HG02623 (cell line): ENCODE data around the gene IRAG1.

Experiments
- ATAC-seq: cut with Tn5 transposase; IDR thresholded peaks from one replicate; pipeline ENCODE4 v1.9.1; 2021; ENCODE audit warnings: moderate library complexity; ENCODE audit not compliant: unreplicated experiment

The IRAG1 gene

DNA sequence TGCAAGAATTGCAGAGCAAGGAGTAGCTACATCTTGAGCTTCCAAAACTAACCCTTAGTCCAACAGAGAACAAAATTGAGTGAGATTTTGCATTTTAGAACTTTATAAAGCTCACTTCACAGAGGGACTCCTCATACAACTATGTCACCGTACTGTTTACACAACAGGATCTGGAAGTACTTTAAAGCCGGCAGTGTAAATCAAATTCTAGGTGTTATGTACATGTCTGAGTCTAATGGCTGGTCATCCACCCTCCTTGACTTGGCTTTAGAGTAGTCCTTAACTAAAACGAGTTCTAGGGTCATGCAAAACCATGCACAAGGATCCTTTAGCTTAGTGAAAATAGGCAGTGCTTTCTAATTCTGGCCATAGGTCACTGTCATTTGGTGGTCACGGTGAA, 23.5 kb downstream of the IRAG1 start:
- no peak for ATAC-seq

DNA sequence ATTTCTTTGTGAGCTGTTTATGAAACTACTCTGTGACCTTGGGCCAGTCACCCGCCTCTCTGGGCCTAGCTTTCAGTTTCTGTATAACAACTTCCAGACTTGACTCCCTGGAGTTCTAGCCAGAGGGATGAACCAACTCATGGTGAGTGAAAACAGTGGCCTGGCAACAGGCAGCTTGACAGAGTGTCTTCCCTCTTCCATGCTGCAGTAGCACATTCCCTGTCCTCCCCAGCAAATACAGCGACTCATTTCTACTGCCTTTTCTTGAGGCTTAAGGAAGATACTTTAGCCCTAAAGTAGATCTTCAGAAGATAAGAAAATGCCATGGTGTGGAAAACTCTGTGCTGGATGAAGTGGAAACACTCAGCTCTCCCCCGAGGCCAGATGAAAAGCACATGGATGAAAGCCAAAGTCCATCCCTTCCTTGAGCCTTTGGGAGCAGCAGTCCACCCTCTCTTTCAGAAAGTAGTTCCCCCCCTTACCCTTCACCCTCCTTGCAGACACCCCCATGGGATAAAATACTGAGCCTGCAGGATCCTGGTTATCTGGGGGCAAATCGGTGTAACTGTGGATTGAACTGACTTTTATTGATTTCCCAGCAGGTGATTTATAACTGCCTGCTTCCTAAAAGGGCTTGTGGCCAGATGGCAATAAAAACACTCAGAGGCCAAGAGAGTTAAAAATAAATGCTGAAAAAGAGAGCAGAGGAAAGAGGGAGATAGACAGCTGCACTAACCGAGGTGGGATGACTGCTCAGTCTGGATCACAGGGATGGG, 24.1 kb downstream of the IRAG1 start:
- no peak for ATAC-seq

DNA sequence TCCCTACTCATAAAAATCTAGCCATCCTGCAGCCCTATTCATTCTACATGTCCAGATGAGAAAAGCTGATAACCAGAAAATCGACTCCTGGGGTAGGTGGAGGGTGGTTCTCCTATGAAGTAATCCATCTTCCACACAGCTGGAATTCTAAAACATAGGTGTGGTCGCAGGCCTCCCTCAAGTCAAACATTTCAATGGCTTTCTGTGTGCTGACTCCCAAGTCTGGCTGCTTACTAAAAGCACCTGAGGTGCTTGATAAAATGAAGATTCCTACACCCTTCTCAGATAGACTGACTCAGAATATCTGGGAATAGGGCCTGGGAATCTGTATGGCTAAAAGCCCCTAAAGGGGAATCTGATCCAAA, 26.1 kb downstream of the IRAG1 start:
- no peak for ATAC-seq

DNA sequence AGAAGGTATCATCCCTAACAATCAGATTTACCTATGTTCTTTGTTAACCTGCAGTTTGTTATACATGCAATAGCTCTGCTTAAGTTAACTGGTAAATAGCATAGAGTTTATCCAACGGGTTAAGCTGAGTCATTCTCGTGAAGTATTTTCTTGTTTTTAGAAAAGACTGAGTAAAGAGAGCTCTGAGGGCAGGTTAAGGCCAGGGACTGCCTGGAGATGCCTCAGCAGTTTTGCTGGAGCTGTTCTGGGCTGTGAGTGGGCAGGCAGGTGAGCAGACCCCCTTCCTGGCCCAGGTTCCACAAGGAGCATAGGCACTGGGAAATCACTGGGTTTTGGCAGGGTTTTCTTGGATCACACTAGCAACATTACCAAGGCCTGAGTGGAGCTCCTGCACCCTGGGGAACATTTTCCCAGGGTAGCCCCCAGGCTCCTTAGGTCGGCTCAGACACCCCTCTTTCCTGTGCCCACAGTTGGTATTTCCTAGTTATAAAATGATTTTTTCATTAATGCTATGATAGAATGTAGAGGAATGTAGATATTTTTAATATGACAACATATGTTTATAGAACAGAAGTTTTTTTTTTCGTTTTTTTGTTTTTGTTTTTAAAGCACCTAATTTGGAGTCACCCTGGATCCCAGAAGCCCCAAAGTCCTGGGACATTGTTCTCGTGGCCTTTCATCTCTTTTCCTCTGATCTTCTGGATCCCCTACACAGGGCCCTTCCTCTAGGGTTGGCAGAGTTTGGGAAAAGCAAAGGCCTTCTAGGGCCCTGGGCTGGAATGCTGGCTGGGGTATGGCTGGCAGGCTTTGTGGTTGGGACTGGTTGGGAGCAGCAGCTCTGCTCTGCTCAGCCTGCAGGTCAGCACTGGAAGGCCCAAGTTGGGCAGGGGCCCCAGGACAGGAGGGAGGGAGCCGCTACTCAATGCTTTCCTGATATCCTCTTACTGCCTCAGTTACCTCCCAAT, 26.7 kb downstream of the IRAG1 start:
- no peak for ATAC-seq

DNA sequence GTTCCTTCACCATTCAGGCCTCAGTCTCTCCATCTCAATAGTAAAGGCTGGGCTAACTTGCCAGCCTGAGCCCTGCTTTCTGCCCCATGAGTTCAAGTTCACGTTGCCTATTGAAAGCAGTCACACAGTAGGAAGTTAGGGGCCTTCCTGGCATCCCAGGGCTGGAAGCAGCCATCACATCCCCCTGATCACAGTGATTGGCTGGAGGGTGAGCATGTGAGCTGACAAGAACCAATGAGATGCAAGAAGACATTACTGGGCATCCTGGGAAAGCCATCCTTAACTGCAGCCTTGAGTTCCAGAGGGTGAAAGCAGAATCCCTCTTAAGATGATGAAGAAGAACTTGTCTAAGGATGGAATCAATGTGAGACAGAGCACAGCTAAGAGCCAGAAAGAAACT, 29.1 kb downstream of the IRAG1 start:
- ATAC-seq, result no peak

DNA sequence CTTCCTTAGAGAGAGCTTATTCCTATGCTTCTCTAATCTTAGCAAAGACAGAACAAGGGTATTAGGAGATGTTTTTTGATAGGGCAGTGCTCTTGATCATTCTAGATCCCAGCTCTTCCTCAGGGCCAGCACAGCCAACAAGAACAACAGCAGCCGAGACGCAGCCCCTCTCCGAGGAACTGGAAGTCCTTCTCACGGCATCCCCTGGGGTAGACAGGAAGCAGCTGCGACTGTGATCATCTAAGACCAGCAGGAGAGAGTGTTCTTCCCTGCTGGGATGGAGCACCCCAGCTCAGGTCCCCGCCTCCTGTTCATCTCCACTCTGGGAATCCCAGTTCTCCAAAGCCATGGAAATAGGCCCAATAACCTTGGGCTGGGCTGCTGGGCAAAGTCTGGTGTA, 29.6 kb downstream of the IRAG1 start:
- no peak for ATAC-seq

DNA sequence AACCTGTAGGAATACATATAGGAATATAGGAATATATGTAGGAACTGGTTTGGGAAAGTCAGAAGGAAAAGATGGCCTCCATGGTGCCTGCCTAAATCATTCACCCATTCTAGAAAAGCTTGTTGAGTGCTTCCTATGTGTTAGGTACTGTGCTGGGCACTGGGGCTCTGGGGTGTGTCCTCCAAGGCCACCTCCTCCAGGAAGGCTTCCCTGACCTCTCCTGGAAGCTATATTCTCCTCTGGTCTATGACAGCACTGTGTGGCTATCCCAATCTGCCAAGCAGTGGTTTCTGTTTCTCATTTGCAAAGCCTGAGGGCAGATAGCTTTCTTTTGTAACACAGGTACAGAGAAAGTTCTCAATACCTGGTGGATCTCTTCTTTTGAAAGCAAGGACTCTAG, 30.2 kb downstream of the IRAG1 start:
- ATAC-seq, result no peak

DNA sequence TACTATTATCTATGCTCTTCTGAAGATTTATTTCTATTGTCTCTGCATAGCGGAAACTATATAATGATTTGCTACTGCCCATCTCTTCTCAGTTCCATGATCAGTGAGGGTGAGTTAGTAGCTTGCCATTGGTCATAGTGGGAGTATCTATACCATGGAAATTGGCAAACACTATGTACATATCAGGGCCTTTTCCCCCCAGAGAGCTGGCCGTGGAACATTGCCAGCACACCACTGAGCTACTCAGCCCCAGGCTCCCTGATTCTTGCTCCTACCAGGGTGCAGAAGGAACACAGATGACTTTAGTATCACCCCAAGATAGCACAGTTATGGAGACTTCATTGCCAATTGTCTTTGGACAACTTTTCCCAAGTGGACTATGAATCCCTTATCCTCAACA, 33.2 kb downstream of the IRAG1 start:
- no peak for ATAC-seq

DNA sequence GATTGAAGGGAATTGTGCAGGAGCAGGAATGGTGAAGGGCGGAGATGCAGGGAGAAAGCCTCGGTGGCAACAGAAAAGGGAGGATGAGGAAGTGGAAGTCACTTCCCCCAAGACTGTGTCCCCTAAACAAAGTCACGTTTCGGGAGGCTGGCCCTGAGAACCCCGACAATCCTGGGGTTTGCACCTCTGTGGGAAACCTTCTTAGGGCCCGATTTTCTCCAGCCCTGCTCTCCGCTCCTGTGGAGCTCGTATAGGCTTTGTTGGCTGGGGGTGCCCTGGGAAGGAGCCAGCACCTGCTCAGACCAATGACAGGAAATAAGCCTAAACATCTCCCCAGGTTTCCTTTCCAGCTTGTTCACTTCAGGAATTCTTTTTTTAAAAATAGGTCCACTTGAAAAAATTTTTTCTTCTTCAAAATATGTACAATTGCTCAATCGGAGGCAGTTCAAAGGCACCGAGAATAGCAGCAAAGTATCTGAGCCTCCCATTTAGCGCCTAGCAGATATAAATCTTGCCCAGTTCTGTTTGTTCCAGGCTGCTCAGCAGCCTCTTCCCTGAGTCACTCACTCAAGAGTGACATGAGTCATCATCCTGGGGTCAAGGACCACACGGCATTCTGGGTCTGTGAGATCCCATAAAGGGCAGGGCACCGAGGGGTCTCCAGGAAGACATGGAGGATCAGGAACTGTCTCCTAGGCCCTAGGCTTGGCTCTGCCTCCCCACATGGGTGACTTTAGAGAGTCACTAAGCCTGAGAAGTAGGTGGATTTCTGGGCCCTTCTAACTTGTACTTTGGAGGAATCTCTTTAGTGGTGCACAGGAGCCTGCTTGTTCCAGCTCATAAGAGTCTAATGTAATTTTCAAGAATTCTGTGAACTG, 34.0 kb downstream of the IRAG1 start:
- ATAC-seq, result no peak

DNA sequence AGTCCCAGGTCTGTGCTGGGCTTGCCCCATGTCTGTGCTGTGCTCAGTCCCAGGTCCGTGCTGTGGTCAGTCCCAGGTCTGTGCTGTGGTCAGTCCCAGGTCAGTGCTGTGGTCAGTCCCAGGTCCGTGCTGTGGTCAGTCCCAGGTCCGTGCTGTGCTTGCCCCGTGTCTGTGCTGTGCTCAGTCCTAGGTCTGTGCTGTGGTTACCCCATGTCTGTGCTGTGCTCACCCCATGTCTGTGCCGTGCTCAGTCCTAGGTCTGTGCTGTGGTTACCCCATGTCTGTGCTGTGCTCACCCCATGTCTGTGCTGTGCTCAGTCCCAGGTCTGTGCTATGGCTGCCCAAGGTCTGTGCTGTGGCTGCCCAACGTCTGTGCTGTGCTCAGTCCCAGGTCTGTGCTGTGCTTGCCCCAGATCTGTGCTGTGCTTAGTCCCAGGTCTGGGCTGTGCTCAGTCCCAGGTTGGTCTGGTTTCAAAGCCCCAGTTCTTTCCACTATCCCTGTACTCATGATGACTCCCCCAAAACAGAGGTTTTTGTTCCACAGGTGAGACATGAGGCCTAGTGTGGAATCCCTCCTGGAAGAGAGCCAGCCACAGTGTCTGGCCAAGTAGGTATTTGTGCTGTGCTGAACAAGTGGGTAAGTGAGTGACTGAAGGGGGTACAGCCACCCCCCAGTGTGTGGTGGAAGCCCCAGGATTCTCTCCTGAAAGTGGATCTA, 34.8 kb downstream of the IRAG1 start:
- ATAC-seq, result no peak

DNA sequence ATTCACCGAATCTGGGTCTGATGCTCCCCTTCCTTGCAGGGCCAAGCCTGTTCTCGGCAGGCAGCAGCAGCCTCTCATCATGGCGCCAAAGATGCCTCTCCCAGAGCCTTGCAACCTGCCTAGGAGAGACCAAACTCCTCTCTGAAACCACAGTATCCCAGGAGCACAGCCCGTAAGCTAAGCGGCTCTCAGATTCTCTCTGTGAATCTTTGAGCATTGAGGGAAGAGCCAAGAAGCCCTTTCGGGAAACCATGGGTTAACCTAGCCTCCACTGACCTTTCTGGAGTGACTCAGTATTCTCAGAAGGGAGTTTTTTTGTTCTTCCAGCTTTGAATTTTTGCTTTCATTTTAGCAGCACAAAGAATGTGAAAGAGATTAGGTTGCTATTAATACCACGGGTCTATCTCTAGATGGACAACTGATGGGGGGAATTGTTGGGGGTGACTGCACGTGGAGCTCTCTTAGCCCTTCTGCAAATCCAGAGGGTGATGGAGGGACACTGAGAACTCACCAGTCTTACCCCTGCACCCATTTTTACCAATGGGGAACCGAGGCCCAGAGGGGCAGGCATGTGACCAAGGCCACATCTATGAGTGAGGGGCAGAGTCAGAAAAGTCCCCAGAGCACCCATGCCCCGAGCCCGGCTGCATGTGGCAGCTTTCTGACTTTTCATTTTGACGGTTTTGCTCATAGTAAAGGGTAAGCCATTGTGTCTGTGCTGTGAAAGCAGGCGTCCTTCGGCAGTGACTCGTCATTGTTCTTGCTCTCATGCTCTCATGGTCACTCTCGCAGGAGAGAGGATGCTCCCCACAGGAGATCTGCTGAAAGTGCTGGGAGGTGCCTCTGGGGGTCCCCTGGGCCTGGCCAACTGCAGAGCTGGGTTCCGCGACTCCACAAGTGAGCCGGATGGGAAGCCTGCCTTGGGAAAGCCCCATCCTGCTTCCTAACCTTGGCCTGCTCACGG, 36.0 kb downstream of the IRAG1 start:
- ATAC-seq, result peak; percentile 48

DNA sequence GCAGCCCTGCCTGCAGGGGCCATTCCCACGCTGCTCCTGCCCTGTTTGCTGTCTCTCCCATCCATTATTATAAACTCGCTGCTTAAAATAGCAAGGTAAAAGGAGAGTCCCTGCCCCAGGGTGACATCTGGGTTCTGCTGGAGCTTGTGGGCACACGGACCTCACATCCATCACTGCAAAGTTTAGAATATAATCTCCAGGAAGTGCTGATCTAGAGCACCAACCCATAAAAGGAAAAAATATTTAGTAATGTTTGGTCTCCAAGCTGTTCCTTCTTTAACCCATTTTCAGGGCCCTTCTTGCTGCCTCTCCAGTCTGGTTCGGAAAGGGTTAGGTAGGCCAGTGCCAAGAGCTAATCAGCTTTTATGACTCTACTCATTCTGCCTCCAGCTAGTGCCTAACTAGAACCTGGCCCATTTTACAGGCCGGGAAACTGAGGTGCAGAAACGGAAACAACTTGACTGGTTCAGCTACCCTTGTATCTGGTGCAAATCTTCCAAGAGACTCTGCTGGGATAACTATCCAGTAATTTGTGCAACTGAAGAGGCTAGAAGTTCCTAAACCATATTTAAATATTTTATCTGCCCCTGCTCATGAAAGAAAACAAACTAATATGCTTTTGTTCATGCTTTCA, 37.5 kb downstream of the IRAG1 start:
- ATAC-seq, result no peak

DNA sequence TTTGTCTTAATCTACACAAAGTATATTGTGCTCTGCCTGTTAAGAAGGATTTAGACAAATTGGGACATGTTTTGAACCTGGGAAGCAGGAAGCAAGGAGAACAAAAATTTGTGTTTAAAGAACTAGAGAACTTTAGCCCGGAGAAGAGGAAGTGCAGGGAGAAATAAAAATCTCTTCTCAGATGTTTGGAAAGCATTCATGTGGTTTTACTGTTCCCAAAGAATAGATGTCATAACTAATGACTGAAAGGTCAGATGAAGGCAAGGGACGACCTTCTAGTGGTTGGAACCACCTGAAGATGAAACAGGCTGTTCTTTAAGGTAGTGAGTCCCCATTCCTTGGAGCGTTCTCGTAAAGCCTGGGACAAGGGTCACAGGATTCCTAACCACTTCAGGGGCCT, 38.3 kb downstream of the IRAG1 start:
- no peak for ATAC-seq

DNA sequence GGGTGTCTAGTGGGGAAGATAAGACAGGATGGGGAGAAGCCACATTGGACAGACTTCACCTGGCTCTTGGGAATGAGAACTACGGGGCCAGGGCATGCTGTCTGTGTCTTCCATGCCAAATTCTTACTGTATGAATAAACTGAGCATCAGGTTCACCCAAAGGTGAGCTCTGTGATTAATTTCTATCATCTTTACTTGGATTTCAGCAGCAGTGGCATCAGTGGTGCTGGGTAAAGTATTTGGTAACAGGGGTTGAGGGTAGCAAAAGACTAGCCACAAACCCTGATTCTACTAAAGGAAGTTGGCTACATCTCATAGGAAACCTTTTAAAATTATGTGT, 38.8 kb downstream of the IRAG1 start:
- no peak for ATAC-seq

DNA sequence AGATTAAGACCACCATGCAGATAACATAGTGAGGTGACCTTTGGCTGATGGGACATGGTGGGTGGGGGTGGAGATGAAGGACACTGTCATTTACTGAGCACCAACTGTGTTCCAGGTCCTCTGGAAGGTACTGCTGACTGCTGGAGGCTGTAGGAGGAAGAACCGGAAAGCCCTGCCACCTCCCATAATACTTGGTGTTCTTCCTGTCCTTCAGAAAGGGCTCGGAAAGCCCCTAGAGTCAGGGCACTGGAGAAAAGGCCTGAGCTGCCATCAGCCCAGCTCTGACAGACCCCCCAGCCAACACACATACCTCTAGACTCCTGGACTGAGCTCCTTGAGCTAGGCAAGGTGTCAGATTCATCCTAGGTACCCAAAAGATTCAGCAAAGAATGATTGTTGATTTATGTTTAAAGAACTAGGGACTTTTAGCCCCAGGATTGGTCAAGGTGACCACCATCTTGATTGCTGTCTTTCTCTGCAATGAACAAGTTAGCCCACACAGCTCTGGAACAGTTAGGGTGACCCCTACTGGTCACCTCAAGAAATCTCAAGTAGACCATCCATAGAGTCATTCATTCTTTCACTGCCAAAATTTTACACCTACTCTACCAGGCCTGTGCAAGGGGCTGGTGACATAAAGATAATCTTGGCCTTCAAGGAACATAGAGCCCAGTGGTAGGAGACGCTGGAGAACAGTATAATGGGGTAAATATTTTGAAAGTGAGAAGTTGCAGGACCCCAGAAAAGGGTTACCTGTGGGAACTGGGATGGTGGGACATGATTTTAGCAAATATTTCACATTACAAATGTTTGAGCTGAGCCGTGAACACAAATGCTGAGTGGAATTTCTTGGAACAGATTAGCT, 39.4 kb downstream of the IRAG1 start:
- ATAC-seq, result no peak

DNA sequence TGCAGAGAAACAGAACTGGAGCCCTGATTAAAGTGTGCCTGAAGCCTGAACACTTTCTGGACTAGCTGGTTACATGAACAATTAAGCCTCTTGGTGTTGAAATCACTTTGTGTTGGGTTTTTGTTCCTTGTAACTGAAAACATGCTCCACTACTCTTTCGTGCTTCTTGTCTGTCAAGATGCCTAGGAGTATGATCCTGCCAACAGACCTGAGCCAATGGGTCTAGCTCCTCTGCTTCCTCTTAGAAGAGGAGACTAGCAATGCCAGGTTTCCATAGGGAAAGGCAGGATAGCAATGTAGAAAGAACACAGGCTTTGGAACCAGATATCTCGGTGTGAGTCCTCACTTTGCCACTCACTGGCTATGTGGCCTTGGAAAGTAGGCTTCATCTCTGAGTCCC, 40.3 kb downstream of the IRAG1 start:
- no peak for ATAC-seq

DNA sequence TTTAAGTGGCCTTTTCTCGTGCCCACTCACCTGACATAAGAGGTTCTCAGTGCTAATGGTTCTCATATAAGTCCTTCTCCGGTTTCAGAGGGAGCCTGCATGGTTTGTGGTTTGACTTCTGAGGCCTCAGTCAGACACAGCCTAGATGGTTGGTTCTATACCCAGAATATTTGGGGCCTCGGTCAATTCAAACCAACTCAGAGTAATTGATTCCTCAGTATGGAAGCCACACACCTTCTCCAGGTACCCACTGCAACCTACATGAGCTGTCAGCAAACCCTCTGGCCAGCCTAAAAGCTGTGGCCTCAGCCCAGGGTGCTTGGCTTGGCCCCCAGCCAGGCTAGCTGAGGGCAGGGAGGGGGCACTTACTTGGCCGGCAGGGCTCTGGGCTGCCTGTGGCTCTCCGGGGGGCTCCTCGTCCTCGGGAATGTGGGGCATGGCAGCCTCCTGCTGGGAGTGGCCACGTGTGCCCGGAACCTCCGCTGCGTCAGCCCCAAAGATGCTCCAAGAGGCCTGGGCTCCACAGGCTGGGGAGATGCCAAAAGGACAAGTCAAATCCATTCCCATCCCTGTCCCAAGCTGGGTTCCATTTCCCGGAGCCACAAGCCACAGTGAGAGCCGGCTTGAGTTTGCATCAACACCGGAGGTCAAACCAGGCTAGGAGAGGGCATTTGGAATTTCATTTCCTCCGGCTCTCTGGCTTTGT, 41.7 kb downstream of the IRAG1 start:
- no peak for ATAC-seq

DNA sequence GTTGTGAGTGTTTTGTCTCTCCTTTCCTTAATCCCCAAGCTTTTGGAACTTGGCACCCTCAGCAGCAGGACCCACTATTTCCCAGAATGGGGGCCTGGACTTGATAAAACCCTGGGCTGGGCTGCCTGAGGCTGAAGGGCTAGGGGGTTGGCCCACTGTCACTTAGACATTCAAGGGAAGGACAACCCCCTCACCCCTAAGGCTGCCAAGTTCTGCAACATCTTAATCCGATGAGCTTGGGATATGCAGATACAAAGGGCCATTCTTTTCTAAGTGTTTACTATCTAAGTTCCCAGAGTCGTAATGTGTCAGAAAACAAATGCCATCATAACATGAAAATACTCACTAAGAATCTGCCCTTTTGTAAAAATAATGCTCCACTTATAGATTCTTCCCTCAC, 42.9 kb downstream of the IRAG1 start:
- no peak for ATAC-seq
